Measurements from ENCODE around the gene CLIP2. TPM values are rescaled to one million over a fixed set of nuclear protein-coding genes. Genes with fewer than 3 reads are reported as not detected.
"Not testable (repeated sequence)": the region's sequence is repeated elsewhere in the genome, so short reads cannot be mapped to it uniquely, and the experiment has no call there.

The CLIP2 gene
- total RNA-seq, 2 donors from 2014 or later: 18.6 to 24.1 TPM

DNA sequence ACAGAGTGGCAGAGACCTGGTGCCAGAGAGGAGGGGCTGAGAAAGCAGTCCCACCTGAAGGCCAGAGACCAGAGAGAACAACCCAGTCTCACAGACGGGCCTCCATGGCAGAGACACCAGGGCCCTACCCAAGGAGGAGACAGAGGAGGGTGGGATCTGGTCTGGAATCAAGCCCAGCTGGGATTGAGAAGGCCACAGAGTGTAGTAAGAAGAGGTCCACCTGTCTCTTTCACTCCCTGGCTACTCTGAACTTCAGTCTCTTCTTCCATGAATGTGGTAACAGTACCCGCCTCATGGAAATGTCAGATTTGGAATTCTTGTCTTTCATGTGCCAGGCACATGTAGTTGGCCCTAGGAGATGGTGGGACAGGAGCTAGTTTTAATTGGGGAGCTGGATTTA lies 55.6 kb downstream of the CLIP2 start:
- Histone ChIP-seq H3K27me3 (replicated peaks; ENCODE audit: insufficient read depth) (no peaks in the 10 kb centered on the region), H3K9me3 (no peaks in the 10 kb centered on the region), H3K27ac (no peak overlapping the region), H3K4me1 (replicated peaks) (no peaks in the 10 kb centered on the region), H3K4me3 (no peak overlapping the region), H3K36me3 (no peaks in the 10 kb centered on the region)
- no peak for TF ChIP-seq POLR2A (IDR thresholded peaks at IDR 0.05)
- TF ChIP-seq, protein P1, sequence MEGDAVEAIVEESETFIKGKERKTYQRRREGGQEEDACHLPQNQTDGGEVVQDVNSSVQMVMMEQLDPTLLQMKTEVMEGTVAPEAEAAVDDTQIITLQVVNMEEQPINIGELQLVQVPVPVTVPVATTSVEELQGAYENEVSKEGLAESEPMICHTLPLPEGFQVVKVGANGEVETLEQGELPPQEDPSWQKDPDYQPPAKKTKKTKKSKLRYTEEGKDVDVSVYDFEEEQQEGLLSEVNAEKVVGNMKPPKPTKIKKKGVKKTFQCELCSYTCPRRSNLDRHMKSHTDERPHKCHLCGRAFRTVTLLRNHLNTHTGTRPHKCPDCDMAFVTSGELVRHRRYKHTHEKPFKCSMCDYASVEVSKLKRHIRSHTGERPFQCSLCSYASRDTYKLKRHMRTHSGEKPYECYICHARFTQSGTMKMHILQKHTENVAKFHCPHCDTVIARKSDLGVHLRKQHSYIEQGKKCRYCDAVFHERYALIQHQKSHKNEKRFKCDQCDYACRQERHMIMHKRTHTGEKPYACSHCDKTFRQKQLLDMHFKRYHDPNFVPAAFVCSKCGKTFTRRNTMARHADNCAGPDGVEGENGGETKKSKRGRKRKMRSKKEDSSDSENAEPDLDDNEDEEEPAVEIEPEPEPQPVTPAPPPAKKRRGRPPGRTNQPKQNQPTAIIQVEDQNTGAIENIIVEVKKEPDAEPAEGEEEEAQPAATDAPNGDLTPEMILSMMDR (IDR thresholded peaks at IDR 0.05): no peak
- TF ChIP-seq POLR2AphosphoS5 (IDR thresholded peaks at IDR 0.05): no peak
- WGBS: 92% methylated on average over 2 of the region's 2 CpGs
- no peak for DNase-seq (ENCODE audit: low spot score)
- intact Hi-C loops (cut with DNase I): no loop called here

DNA sequence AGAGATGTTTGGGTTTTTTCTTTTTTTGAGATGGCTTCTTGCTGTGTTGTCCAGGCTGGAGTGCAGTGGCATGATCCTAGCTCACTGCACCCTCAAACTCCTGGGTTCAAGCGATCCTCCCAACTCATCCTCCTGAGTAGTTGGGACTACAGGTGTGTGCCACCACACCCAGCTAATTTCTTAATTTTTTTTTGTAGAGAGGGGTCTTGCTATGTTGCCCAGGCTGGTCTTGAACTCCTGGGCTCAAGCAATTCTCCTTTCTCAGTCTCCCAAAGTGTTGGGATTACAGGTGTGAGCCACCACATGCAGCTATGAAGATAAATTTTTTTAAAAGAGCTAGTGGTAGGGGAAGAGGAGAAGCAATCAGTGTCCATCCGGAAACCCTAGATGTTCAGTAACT lies 56.8 kb downstream of the CLIP2 start:
- TF ChIP-seq POLR2A (IDR thresholded peaks at IDR 0.05) (no peak), POLR2AphosphoS5 (IDR thresholded peaks at IDR 0.05) (no peak)
- TF ChIP-seq, protein P1 (IDR thresholded peaks at IDR 0.05): no peak
- no peaks in the 10 kb centered on the region for H3K36me3 ChIP-seq
- 100% methylated on average over 2 of the region's 2 CpGs for WGBS
- intact Hi-C loops (cut with DNase I): no loop called here
- no peaks in the 10 kb centered on the region for H3K9me3 ChIP-seq
- no peaks in the 10 kb centered on the region for H3K27me3 ChIP-seq (replicated peaks; ENCODE audit: insufficient read depth)
- no peak for DNase-seq (ENCODE audit: low spot score)
- H3K4me1 ChIP-seq (replicated peaks): no peaks in the 10 kb centered on the region
- no peak overlapping the region for H3K4me3 ChIP-seq
- no peak overlapping the region for H3K27ac ChIP-seq

DNA sequence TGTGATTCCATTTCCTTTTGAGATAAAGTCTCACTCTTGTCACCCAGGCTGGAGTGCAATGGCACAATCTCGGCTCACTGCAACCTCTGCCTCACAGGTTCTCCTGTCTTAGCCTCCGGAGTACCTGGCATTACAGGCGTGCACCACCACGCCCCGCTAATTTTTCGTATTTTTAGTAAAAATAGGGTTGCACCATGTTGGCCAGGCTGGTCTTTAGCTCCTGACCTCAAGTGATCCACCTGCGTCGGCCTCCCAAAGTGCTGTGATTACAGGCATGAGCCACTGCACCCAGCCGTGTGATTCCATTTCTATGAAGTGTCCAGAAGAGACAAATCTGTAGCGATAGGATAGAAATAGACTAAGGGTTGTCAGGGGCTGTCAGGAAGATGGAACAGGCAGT lies 60.4 kb downstream of the CLIP2 start:
- no peak for DNase-seq (ENCODE audit: low spot score)
- 94% methylated on average over 10 of the region's 10 CpGs for WGBS
- H3K4me3 ChIP-seq: no peak overlapping the region
- H3K36me3 ChIP-seq: no peaks in the 10 kb centered on the region
- H3K27me3 ChIP-seq (replicated peaks; ENCODE audit: insufficient read depth): no peaks in the 10 kb centered on the region
- H3K4me1 ChIP-seq (replicated peaks): no peaks in the 10 kb centered on the region
- no peaks in the 10 kb centered on the region for H3K9me3 ChIP-seq
- H3K27ac ChIP-seq: no peak overlapping the region
- intact Hi-C loops (cut with DNase I): no loop called here
- TF ChIP-seq POLR2A (IDR thresholded peaks at IDR 0.05) (no peak), POLR2AphosphoS5 (IDR thresholded peaks at IDR 0.05) (no peak)
- TF ChIP-seq, protein P1 (IDR thresholded peaks at IDR 0.05): no peak

DNA sequence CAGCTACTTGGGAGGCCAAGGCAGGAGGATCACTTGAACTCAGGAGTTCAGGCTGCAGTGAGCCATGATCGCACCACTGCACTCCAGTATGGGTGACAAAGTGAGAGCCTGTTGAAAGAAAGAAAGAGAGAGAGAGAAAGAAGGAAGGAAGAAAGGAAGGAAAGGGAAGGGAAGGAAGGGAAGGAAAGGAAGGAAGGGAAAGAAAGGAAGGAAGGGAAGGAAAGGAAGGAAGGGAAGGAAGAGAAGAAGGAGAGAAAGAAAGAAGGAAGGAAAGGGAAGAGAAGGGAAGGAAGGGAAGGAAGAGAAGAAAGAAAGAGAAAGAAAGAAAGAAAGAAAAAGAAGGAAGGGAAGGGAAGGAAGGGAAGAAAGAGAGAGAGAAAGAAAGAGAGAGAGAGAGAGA lies 61.5 kb downstream of the CLIP2 start:
- TF ChIP-seq POLR2AphosphoS5 (IDR thresholded peaks at IDR 0.05) (no peak), POLR2A (IDR thresholded peaks at IDR 0.05) (no peak)
- TF ChIP-seq, protein P1 (IDR thresholded peaks at IDR 0.05): no peak
- Histone ChIP-seq H3K4me3 (no peak overlapping the region), H3K27me3 (replicated peaks; ENCODE audit: insufficient read depth) (no peaks in the 10 kb centered on the region), H3K27ac (no peak overlapping the region), H3K36me3 (no peaks in the 10 kb centered on the region), H3K9me3 (no peaks in the 10 kb centered on the region), H3K4me1 (replicated peaks) (no peaks in the 10 kb centered on the region)
- intact Hi-C loops (cut with DNase I): no loop called here
- 100% methylated on average over 1 of the region's 1 CpG for WGBS
- no peak for DNase-seq (ENCODE audit: low spot score)

DNA sequence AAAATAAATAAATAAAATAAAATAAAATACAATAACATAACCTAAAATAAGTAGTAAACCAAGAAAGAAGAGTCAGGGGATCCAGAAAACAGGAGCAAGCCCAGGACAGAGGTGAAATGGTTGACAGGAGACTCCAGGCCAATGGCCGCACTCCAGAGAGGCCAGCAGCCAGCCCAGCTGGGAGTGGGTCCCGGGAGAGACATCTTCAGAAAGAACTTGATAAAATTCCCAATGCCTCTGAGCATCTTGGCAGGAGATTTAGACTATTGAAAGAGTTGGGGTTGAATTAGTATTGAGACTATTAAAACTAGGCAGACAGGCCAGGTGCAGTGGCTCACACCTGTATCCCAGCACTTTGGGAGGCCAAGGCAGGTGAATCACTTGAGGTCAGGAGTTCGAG lies 62.6 kb downstream of the CLIP2 start:
- H3K27ac ChIP-seq: no peak overlapping the region
- H3K27me3 ChIP-seq (replicated peaks; ENCODE audit: insufficient read depth): no peaks in the 10 kb centered on the region
- intact Hi-C loops (cut with DNase I): no loop called here
- H3K4me1 ChIP-seq (replicated peaks): no peaks in the 10 kb centered on the region
- H3K4me3 ChIP-seq: no peak overlapping the region
- H3K36me3 ChIP-seq: no peaks in the 10 kb centered on the region
- no peaks in the 10 kb centered on the region for H3K9me3 ChIP-seq
- no peak for DNase-seq (ENCODE audit: low spot score)
- WGBS: 70% methylated on average over 3 of the region's 3 CpGs
- no peak for TF ChIP-seq POLR2AphosphoS5 (IDR thresholded peaks at IDR 0.05)
- TF ChIP-seq, protein P1 (IDR thresholded peaks at IDR 0.05): no peak
- no peak for TF ChIP-seq POLR2A (IDR thresholded peaks at IDR 0.05)

DNA sequence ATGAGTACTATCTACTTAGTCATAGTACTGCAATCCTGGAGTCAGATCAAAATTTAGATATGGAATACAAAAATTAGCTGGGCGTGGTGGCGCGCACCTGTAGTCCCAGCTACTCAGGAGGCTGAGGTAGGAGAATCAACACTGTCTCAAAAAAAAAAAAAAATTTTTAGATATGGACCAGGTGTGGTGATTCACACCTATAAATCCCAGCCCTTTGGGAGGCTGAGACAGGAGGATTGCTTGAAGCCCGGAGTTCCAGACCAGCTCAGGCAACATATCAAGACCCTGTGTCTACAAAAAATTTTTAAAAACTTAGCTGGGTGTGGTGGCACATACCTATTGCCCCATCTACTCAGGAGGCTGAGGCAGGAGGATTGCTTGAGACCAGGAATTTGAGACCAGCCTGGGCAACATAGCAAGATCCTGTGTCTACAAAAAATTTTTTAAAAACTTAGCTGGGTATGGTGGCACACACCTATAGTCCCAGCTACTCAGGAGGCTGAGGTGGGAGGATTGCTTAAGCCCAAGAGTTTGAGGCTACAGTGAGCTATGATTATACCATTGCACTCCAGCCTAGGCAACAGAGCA lies 63.4 kb downstream of the CLIP2 start:
- H3K27ac ChIP-seq; intact Hi-C loops (cut with DNase I); DNase-seq (ENCODE audit: low spot score); H3K36me3 ChIP-seq; H3K4me3 ChIP-seq; H3K9me3 ChIP-seq; H3K4me1 ChIP-seq (replicated peaks); H3K27me3 ChIP-seq (replicated peaks; ENCODE audit: insufficient read depth): not testable (repeated sequence)
- 67% methylated on average over 4 of the region's 4 CpGs for WGBS

All from prostate gland (tissue), 2 donors.